K562 (cell line): ENCODE results near the gene GDF9. TPM values are rescaled to one million over a fixed set of nuclear protein-coding genes. Genes with fewer than 3 reads are reported as not detected.

Experiments
- ATAC-seq: fragments of 200-7000 bp; cut with Tn5 transposase; 3 replicates; pipeline ENCODE4 v1.9.1; 2020; ENCODE audit warnings: moderate library complexity
- BruUV-seq: library from RNA; stranded (reverse); fragments of 400-500 nt; replicated peaks from 2 replicates; lab custom pipeline; 2021; lab: Mats Ljungman, UMichigan
- CTCF ChIA-PET: fragments of 300-600 bp; formaldehyde crosslinking; extraction: SDS; loops from one replicate; lab custom pipeline; 2021; ENCODE audit warnings: low intra/inter-chr PET ratio; lab: Yijun Ruan, JAX
- POLR2A ChIA-PET: fragments of 300-600, 350-650 bp; sonication (Branson Sonifier 250); formaldehyde crosslinking; extraction: SDS; loops from one replicate; lab custom pipeline; 2021; ENCODE audit warnings: antibody characterized with exemption, inconsistent platforms; lab: Yijun Ruan, JAX
- DNase-seq, 4 experiments: peaks; one replicate each; pipeline versions ENCODE4 v3.0.0 to v3.0.0-alpha.2; 2011 to 2018; ENCODE audit warnings: low spot score in 3 of 4, mixed read lengths in 3 of 4; ENCODE audit errors: extremely low read depth in 1 of 4
- FAIRE-seq: peaks from 2 replicates; lab custom pipeline; 2011; peaks lifted over from hg19 to GRCh38; lab: Jason Lieb, UNC
- H2AFZ ChIP-seq: 2 replicates; pipeline ENCODE4 v1.6.0; 2011; ENCODE audit warnings: low read depth, low read length, control low read depth, inconsistent platforms
- H3K27ac ChIP-seq: fragments of 200-600 bp; 3 replicates; pipeline ENCODE4 v1.8.0; 2011; ENCODE audit warnings: low read depth, mild to moderate bottlenecking, control low read depth, inconsistent platforms, low read length, moderate library complexity, mixed read lengths; ENCODE audit errors: extremely low read depth
- H3K27me3 ChIP-seq, 2 experiments: fragments of 300-600 bp in 1 of 2; 2 replicates in 1 of 2; 3 replicates in 1 of 2; pipeline versions ENCODE4 v1.6.0 to v1.8.0; 2011; ENCODE audit warnings: inconsistent platforms in 2 of 2, low read length in 2 of 2, mild to moderate bottlenecking in 1 of 2, mixed read lengths in 1 of 2, moderate library complexity in 1 of 2; ENCODE audit not compliant: control insufficient read depth in 2 of 2, insufficient read depth in 2 of 2
- H3K36me3 ChIP-seq: fragments of 300-600 bp; 3 replicates; pipeline ENCODE4 v1.8.0; 2011; ENCODE audit warnings: mild to moderate bottlenecking, low read length, inconsistent platforms; ENCODE audit not compliant: control insufficient read depth, insufficient read depth
- H3K4me1 ChIP-seq, 2 experiments: fragments of 200-600 bp in 1 of 2; replicated peaks in 1 of 2; 2 replicates in 1 of 2; 3 replicates in 1 of 2; pipeline versions ENCODE4 v1.5.1 to v1.8.0; 2011; ENCODE audit warnings: inconsistent platforms in 2 of 2, low read length in 2 of 2, mild to moderate bottlenecking in 1 of 2, mixed read lengths in 1 of 2, moderate library complexity in 1 of 2; ENCODE audit not compliant: control insufficient read depth in 2 of 2, insufficient read depth in 2 of 2
- H3K4me2 ChIP-seq: 2 replicates; pipeline ENCODE4 v1.6.1; 2011; ENCODE audit warnings: low read length, control low read depth, inconsistent platforms, mixed read lengths; ENCODE audit not compliant: insufficient read depth
- H3K4me3 ChIP-seq: fragments of 200-600 bp; sonication (generic), shearing (Covaris generic); 2 replicates; pipeline ENCODE4 v1.5.1; 2016; ENCODE audit warnings: control low read depth, inconsistent platforms
- H3K79me2 ChIP-seq: fragments of 200-600 bp; 3 replicates; pipeline ENCODE4 v1.8.0; 2011; ENCODE audit warnings: low read length, inconsistent platforms; ENCODE audit not compliant: control insufficient read depth, insufficient read depth
- H3K9ac ChIP-seq, 2 experiments: 2 replicates each; pipeline versions ENCODE4 v1.6.0 to v1.6.1; 2011; ENCODE audit warnings: low read depth in 2 of 2, low read length in 2 of 2, control low read depth in 1 of 2, inconsistent platforms in 1 of 2, mild to moderate bottlenecking in 1 of 2, mixed read lengths in 1 of 2; ENCODE audit not compliant: insufficient read depth in 1 of 2
- H3K9me1 ChIP-seq: one replicate; pipeline ENCODE4 v1.6.0; 2011; ENCODE audit warnings: inconsistent platforms, mild to moderate bottlenecking, low read length, moderate library complexity; ENCODE audit not compliant: control insufficient read depth, insufficient read depth
- H3K9me3 ChIP-seq: replicated peaks from 2 replicates; pipeline ENCODE4 v1.5.1; 2011; ENCODE audit warnings: low read depth, low read length, inconsistent platforms; ENCODE audit not compliant: control insufficient read depth, insufficient read depth
- H4K20me1 ChIP-seq: replicated peaks from 2 replicates; pipeline ENCODE4 v1.6.1; 2011; ENCODE audit warnings: low read length, inconsistent platforms, mixed read lengths; ENCODE audit not compliant: control insufficient read depth, insufficient read depth
- CEBPB ChIP-seq: fragments of 450-650 bp; IDR thresholded peaks from 2 replicates; pipeline ENCODE4 v1.6.1; 2016; ENCODE audit warnings: missing genetic modification characterization, missing compliant biosample characterization
- ELF1 ChIP-seq: fragments of 200-800 bp; sonication (Bioruptor generic); IDR thresholded peaks from 2 replicates; pipeline ENCODE4 v1.6.1; 2016; ENCODE audit warnings: missing genetic modification characterization, missing compliant biosample characterization
- NR2C1 ChIP-seq, 2 experiments: fragments of 450-650 bp; IDR thresholded peaks; 2 replicates each; pipeline ENCODE4 v1.6.1; 2017; ENCODE audit warnings: mild to moderate bottlenecking in 2 of 2, antibody characterized with exemption in 1 of 2, inconsistent platforms in 1 of 2, missing compliant biosample characterization in 1 of 2, missing genetic modification characterization in 1 of 2
- NR2C2 ChIP-seq, 2 experiments: fragments of 200-800 bp in 1 of 2; sonication (Bioruptor generic) in 1 of 2; sonication (generic) in 1 of 2; formaldehyde crosslinking in 1 of 2; IDR thresholded peaks; 2 replicates each; pipeline versions ENCODE4 v1.6.1 to v1.8.0; 2016 to 2022; ENCODE audit warnings: mild to moderate bottlenecking in 1 of 2, missing compliant biosample characterization in 1 of 2, missing genetic modification characterization in 1 of 2, missing genetic modification reagents in 1 of 2
- WGBS: fragments of 100-300 bp; shearing (Covaris generic); methylation state at CpG from one replicate; pipeline ENCODE4 v1.1.6; 2016; ENCODE audit warnings: low coverage, mixed read lengths; ENCODE audit not compliant: insufficient coverage; ENCODE audit errors: missing lambda C conversion rate; 5-methylcytosine and 5-hydroxymethylcytosine counted together
- in situ Hi-C: fragments of 300-500 bp; cut with MboI; formaldehyde crosslinking; loops from 4 replicates; pipeline ENCODE4 v1.15.0; 2018; ENCODE audit warnings: inconsistent platforms, mixed read lengths
- intact Hi-C: fragments of 100-400 bp; cut with micrococcal nuclease; formaldehyde crosslinking; loops from 2 replicates; pipeline ENCODE4 v1.14.2; 2022
- polyA plus RNA-seq, 8 experiments: library from polyadenylated mRNA; depleted of rRNA in 4 of 8; stranded (reverse) in 5 of 8; unstranded in 3 of 8; fragments of >200 nt; fragmentation: Nextera tagmentation in 2 of 8; fragmentation: Illumina TruSeq in 1 of 8; extraction: Ambion mirVana in 2 of 8; extraction: Trizol in 1 of 8; gene quantifications; 2 replicates each; pipeline versions ENCODE4 v1.2.1 to v1.2.3, GENCODE V29; 2011 to 2014; ENCODE audit warnings: inconsistent platforms in 1 of 8, missing spikeins in 1 of 8
- total RNA-seq, 7 experiments: library from RNA; depleted of rRNA in 6 of 7; stranded (reverse); fragments of >200 nt in 6 of 7; fragmentation: Illumina TruSeq in 2 of 7; extraction: Trizol in 2 of 7; gene quantifications; 2 replicates each; pipeline versions ENCODE4 v1.2.1 to v1.2.3, GENCODE V29; 2011 to 2021; ENCODE audit warnings: low replicate concordance in 1 of 7

GDF9 gene
- total and polyA plus RNA-seq, 9 of the 15 experiments (the other 6 are each of a cell fraction or from before 2014, with no cell fraction given), result 0.10 to 0.70 (median 0.20) TPM; not detected in 1

DNA sequence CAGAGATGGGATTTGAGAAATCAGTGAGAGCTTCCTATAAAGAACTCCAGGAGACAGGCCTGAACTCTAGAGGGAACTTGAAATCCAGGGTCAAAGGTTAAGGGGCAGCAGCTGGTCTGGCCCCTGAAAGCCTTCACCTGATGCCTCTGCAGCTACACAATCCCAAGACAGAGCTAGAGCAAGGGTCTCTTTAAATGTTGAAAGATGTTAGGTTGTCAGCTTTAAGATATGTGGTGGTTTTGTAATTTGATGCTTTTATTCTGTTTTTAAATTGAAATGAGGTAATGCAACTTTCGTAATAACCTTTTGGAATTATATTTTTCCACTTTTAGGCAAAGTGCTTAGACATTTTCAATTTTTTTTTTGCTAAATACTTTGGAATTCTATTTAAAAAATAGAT lies 50.8 kb downstream of the GDF9 start:
- Histone ChIP-seq H2AFZ (no peak overlapping the region), H3K27ac (no peak overlapping the region), H3K9me3 (no peaks in the 10 kb centered on the region), H4K20me1 (no peaks in the 10 kb centered on the region)
- no TSS peak for BruUV-seq
- POLR2A ChIA-PET, result no interaction called here
- in situ Hi-C loops, result no loop called here
- peak; percentile 73 for TF ChIP-seq NR2C1 (IDR thresholded peaks at IDR 0.05)
- peak; percentile 74 for TF ChIP-seq NR2C1 (tag; IDR thresholded peaks at IDR 0.05)
- TF ChIP-seq ELF1 (tag), result no peak
- peak; percentile 42; the same call in 1 of the 2 replicates for TF ChIP-seq CEBPB
- TF ChIP-seq NR2C2 (CRISPR knock-in tag; IDR thresholded peaks at IDR 0.05), result no peak
- TF ChIP-seq NR2C2 (tag; IDR thresholded peaks at IDR 0.05), result peak; percentile 19; the same call in 1 of the 2 replicates
- TF ChIP-seq, all 486 proteins: peak for 3
- Histone ChIP-seq H3K36me3 (no peaks in the 10 kb centered on the region), H3K4me2 (no peak overlapping the region), H3K9me1 (no peaks in the 10 kb centered on the region), H3K4me3 (no peak overlapping the region), H3K79me2 (no peaks in the 10 kb centered on the region), H3K9ac (no peak overlapping the region), H3K4me1 (peaks cover 2 to 12% of the 10 kb centered on the region in 2 experiments; a peak in 3 of 5 replicates), H3K27me3 (no peaks in the 10 kb centered on the region)
- ATAC-seq (no peak), DNase-seq (no peak), FAIRE-seq (no peak)
- intact Hi-C loops, result no loop called here
- CTCF ChIA-PET, result no interaction called here
- WGBS, result 92% methylated on average over 1 of the region's 1 CpG
